A549 (cell line): ENCODE data around the gene SOX8.

Source experiments
- JUN ChIP-seq, 2 experiments: fragments of >200 bp; sonication (Bioruptor Twin); formaldehyde crosslinking; IDR thresholded peaks; 2 replicates in 1 of 2; 3 replicates in 1 of 2; pipeline ENCODE4 v1.6.1; 2016 to 2017
- POLR2A ChIP-seq: IDR thresholded peaks from 2 replicates; pipeline ENCODE4 v1.6.1; 2012; ENCODE audit warnings: mild to moderate bottlenecking, low read length
- ZC3H11A ChIP-seq: fragments of 450-650 bp; IDR thresholded peaks from 2 replicates; pipeline ENCODE4 v1.6.1; 2014; ENCODE audit warnings: antibody characterized with exemption, mild to moderate bottlenecking
- TF ChIP-seq, protein P1 (sequence below): fragments of >200 bp; sonication (Bioruptor Twin); formaldehyde crosslinking; IDR thresholded peaks from 3 replicates; pipeline ENCODE4 v1.5.1; 2016

DNA sequence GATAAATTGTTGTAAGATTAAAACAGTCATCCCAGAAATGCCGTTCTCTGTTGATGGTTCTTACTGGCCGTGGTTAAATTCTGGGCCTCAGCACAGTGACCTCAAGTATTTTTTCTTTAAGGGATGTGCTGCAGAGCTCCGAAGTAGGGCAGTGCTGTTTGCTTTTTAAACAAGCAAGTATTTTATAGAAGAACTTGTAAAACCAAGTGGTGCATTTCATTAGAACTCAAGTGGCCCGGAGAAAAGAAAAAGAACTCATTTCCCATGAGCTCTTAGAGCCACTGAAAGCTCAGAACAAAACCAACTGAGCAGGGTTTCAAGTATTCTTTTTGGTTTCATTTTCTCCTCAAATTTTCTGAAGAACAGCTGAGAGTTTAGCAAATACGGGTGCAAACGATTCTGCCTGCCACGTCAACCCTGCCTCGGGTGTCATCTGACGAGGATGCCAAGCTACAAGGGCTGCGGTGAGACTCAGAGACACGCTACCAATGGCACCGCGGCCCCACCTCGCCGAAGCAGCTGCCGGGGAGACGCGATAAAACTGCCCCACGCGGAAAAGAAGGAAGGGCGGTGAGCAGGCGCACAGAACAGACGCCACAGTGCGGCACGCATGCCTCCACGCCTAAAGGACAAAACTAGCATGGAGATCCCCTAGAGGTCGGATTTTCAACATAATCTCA lies 17.1 kb upstream of the SOX8 start:
- TF ChIP-seq, protein P1, sequence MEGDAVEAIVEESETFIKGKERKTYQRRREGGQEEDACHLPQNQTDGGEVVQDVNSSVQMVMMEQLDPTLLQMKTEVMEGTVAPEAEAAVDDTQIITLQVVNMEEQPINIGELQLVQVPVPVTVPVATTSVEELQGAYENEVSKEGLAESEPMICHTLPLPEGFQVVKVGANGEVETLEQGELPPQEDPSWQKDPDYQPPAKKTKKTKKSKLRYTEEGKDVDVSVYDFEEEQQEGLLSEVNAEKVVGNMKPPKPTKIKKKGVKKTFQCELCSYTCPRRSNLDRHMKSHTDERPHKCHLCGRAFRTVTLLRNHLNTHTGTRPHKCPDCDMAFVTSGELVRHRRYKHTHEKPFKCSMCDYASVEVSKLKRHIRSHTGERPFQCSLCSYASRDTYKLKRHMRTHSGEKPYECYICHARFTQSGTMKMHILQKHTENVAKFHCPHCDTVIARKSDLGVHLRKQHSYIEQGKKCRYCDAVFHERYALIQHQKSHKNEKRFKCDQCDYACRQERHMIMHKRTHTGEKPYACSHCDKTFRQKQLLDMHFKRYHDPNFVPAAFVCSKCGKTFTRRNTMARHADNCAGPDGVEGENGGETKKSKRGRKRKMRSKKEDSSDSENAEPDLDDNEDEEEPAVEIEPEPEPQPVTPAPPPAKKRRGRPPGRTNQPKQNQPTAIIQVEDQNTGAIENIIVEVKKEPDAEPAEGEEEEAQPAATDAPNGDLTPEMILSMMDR, result no peak
- TF ChIP-seq POLR2A (no peak), ZC3H11A (no peak), JUN (IDR thresholded peaks at IDR 0.05) (no peak)
